Measurements from ENCODE around the gene TBR1.

- TF ChIP-seq, protein P1, sequence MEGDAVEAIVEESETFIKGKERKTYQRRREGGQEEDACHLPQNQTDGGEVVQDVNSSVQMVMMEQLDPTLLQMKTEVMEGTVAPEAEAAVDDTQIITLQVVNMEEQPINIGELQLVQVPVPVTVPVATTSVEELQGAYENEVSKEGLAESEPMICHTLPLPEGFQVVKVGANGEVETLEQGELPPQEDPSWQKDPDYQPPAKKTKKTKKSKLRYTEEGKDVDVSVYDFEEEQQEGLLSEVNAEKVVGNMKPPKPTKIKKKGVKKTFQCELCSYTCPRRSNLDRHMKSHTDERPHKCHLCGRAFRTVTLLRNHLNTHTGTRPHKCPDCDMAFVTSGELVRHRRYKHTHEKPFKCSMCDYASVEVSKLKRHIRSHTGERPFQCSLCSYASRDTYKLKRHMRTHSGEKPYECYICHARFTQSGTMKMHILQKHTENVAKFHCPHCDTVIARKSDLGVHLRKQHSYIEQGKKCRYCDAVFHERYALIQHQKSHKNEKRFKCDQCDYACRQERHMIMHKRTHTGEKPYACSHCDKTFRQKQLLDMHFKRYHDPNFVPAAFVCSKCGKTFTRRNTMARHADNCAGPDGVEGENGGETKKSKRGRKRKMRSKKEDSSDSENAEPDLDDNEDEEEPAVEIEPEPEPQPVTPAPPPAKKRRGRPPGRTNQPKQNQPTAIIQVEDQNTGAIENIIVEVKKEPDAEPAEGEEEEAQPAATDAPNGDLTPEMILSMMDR (tag by site-specific recombination; IDR thresholded peaks at IDR 0.05), result no peak
- TF ChIP-seq, protein P2, sequence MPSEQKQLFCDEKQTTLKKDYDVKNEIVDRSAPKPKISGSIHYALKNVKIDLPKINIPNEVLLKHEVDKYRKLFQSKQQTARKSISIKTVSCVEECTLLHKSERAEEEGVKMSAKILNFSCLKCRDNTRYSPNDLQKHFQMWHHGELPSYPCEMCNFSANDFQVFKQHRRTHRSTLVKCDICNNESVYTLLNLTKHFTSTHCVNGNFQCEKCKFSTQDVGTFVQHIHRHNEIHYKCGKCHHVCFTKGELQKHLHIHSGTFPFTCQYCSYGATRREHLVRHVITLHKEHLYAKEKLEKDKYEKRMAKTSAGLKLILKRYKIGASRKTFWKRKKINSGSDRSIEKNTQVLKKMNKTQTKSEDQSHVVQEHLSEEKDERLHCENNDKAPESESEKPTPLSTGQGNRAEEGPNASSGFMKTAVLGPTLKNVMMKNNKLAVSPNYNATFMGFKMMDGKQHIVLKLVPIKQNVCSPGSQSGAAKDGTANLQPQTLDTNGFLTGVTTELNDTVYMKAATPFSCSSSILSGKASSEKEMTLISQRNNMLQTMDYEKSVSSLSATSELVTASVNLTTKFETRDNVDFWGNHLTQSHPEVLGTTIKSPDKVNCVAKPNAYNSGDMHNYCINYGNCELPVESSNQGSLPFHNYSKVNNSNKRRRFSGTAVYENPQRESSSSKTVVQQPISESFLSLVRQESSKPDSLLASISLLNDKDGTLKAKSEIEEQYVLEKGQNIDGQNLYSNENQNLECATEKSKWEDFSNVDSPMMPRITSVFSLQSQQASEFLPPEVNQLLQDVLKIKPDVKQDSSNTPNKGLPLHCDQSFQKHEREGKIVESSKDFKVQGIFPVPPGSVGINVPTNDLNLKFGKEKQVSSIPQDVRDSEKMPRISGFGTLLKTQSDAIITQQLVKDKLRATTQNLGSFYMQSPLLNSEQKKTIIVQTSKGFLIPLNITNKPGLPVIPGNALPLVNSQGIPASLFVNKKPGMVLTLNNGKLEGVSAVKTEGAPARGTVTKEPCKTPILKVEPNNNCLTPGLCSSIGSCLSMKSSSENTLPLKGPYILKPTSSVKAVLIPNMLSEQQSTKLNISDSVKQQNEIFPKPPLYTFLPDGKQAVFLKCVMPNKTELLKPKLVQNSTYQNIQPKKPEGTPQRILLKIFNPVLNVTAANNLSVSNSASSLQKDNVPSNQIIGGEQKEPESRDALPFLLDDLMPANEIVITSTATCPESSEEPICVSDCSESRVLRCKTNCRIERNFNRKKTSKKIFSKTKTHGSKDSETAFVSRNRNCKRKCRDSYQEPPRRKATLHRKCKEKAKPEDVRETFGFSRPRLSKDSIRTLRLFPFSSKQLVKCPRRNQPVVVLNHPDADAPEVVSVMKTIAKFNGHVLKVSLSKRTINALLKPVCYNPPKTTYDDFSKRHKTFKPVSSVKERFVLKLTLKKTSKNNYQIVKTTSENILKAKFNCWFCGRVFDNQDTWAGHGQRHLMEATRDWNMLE (tag by site-specific recombination; conservative IDR thresholded peaks at IDR 0.05; ENCODE audit: low read depth), result no peak
- TF ChIP-seq ZNF341 (tag by site-specific recombination; IDR thresholded peaks at IDR 0.05; ENCODE audit: low read depth) (no peak), YY1 (tag by site-specific recombination; IDR thresholded peaks at IDR 0.05) (no peak), ZNF48 (tag by site-specific recombination; IDR thresholded peaks at IDR 0.05) (no peak), ZNF248 (tag by site-specific recombination; IDR thresholded peaks at IDR 0.05) (no peak), ZNF549 (tag by site-specific recombination; IDR thresholded peaks at IDR 0.05) (no peak), ZNF560 (tag by site-specific recombination; IDR thresholded peaks at IDR 0.05; ENCODE audit: borderline replicate concordance) (no peak), ZNF350 (tag by site-specific recombination; IDR thresholded peaks at IDR 0.05) (no peak), OVOL3 (tag by site-specific recombination; IDR thresholded peaks at IDR 0.05) (no peak), ELK4 (IDR thresholded peaks at IDR 0.05; ENCODE audit: borderline replicate concordance, low read depth, low read length) (no peak), ZNF677 (tag by site-specific recombination; IDR thresholded peaks at IDR 0.05) (no peak)
These were observed 2.2 kb downstream of the TBR1 start for GRCh38 chr2:161418275-161418714.

Data from HEK293 (cell line).